Right lobe of liver (tissue), 4 donors: ENCODE measurements around the gene SIN3A.

Source experiments
- CTCF ChIP-seq, 4 donors: fragments of 200-600 bp in 3 of 4; fragments of 450-650 bp in 1 of 4; IDR thresholded peaks; one replicate each; pipeline versions ENCODE4 v1.5.1 to v1.8.0; 2016 to 2022; ENCODE audit warnings: antibody characterized with exemption in 4 of 4, mild to moderate bottlenecking in 2 of 4
- POLR2A ChIP-seq: fragments of 450-650 bp; IDR thresholded peaks from one replicate; pipeline ENCODE4 v1.6.1; 2017; ENCODE audit warnings: antibody characterized with exemption, mild to moderate bottlenecking
- donor health status: DM: no; HTN: no; CAD: no.
- donor health status: DM: no; HTN: no; CAD: no.
- donor health status: DM: no; HTN: yes; CAD: no.

DNA sequence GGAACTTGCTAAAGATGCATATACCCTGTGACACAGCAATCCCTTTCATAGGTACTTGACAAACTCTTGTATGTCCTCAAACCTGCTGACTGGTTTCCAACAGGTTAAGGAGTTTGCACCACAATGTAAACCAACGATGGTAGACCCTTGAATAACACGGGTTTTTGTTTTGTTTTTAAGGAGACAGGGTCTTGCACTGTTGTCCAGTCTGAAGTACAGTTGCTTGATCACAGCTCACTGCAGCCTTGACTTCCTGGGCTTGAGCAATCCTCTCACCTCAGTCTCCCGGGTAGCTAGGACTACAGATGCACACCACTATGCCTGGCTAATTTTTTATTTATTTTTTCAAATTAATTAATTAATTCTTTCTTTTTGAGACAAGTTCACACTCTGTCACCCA lies 23.3 kb downstream of the SIN3A start:
- TF ChIP-seq CTCF (IDR thresholded peaks at IDR 0.05) (no peak), POLR2A (no peak)
